PFSK-1 (cell line): Measurements from ENCODE around the gene ANKS4B.

Experiments
- POLR2AphosphoS5 ChIP-seq: IDR thresholded peaks from 2 replicates; pipeline ENCODE4 v1.6.1; 2012; ENCODE audit warnings: low read depth, mild to moderate bottlenecking, control low read depth, low read length, moderate library complexity
- TAF1 ChIP-seq: IDR thresholded peaks from 2 replicates; pipeline ENCODE4 v1.6.1; 2012; ENCODE audit warnings: low read length, control low read depth, borderline replicate concordance; ENCODE audit not compliant: insufficient read depth

GRCh38 chr16:21219551-21219950 is 13.9 kb upstream of the ANKS4B start:
- TF ChIP-seq POLR2AphosphoS5 = no peak
- TF ChIP-seq TAF1 = no peak
